ENCODE results near the gene SLC44A5.

DNA sequence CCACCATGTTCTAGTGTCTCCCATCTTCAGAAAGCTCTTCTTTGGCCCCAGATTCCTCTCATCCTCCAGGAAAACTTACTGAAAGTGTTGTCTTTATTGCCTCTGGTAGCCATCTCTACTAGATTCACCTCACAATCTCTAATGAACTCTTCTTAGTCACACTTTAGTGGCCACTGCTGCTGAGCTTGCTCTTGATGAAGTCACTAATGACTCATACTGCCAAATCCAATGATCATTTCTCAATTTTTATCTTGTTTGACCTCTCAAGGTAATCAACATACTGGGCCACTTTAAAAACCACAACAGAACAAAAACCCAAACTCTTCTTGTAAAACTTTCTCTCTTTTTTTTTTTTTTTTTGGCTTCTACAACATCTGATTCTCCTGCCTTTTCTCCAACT lies 280.3 kb downstream of the SLC44A5 start:
- TF ChIP-seq, protein P1, sequence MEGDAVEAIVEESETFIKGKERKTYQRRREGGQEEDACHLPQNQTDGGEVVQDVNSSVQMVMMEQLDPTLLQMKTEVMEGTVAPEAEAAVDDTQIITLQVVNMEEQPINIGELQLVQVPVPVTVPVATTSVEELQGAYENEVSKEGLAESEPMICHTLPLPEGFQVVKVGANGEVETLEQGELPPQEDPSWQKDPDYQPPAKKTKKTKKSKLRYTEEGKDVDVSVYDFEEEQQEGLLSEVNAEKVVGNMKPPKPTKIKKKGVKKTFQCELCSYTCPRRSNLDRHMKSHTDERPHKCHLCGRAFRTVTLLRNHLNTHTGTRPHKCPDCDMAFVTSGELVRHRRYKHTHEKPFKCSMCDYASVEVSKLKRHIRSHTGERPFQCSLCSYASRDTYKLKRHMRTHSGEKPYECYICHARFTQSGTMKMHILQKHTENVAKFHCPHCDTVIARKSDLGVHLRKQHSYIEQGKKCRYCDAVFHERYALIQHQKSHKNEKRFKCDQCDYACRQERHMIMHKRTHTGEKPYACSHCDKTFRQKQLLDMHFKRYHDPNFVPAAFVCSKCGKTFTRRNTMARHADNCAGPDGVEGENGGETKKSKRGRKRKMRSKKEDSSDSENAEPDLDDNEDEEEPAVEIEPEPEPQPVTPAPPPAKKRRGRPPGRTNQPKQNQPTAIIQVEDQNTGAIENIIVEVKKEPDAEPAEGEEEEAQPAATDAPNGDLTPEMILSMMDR (IDR thresholded peaks at IDR 0.05) = no peak
- TF ChIP-seq POLR2A (IDR thresholded peaks at IDR 0.05) (no peak), POLR2AphosphoS5 (IDR thresholded peaks at IDR 0.05) (no peak)

Data from breast epithelium (tissue), 3 donors.